ENCODE data around the gene ZGPAT. TPM values are rescaled to one million over a fixed set of nuclear protein-coding genes. Genes with fewer than 3 reads are reported as not detected.

The ZGPAT gene
- total RNA-seq, 1 experiment from 2014 or later, result 28.3 TPM

GRCh38 chr20:63690003-63690897 lies 17.6 kb upstream of the ZGPAT start:
- H3K9me3 ChIP-seq (ENCODE audit: low read depth, low read length, poor library complexity, severe bottlenecking), result no peaks in the 10 kb centered on the region
- DNase-seq (ENCODE audit: low spot score), result no peak
- no peaks in the 10 kb centered on the region for H3K27me3 ChIP-seq (replicated peaks; ENCODE audit: insufficient read depth, low read depth, low read length, poor library complexity)
- TF ChIP-seq EZH2 (IDR thresholded peaks at IDR 0.05; ENCODE audit: borderline replicate concordance, low read depth, low read length, poor library complexity, severe bottlenecking) (no peak), CTCF (conservative IDR thresholded peaks at IDR 0.05; ENCODE audit: low read depth, low read length) (no peak)
- H3K27ac ChIP-seq (ENCODE audit: low read depth, low read length, poor library complexity, severe bottlenecking), result no peak overlapping the region
- no peaks in the 10 kb centered on the region for H3K4me1 ChIP-seq (ENCODE audit: insufficient read depth, low read length, poor library complexity, severe bottlenecking)
- no peak overlapping the region for H3K4me3 ChIP-seq (ENCODE audit: low read depth, low read length, poor library complexity, severe bottlenecking)
- H3K36me3 ChIP-seq (ENCODE audit: insufficient read depth, low read length, poor library complexity, severe bottlenecking), result peaks cover 10% of the 10 kb centered on the region
- BruUV-seq (replicated peaks), result no TSS peak
- ChIA-PET CTCF (no interaction called here), POLR2A (ENCODE audit: low non-redundant PET) (no interaction called here)
- intact Hi-C loops (cut with micrococcal nuclease; ENCODE audit: unreplicated experiment), result no loop called here

GRCh38 chr20:63690898-63691710 lies 16.7 kb upstream of the ZGPAT start:
- Histone ChIP-seq H3K4me1 (ENCODE audit: insufficient read depth, low read length, poor library complexity, severe bottlenecking) (no peaks in the 10 kb centered on the region), H3K27me3 (replicated peaks; ENCODE audit: insufficient read depth, low read depth, low read length, poor library complexity) (no peaks in the 10 kb centered on the region), H3K4me3 (ENCODE audit: low read depth, low read length, poor library complexity, severe bottlenecking) (no peak overlapping the region), H3K9me3 (ENCODE audit: low read depth, low read length, poor library complexity, severe bottlenecking) (no peaks in the 10 kb centered on the region), H3K36me3 (ENCODE audit: insufficient read depth, low read length, poor library complexity, severe bottlenecking) (peaks cover 10% of the 10 kb centered on the region), H3K27ac (ENCODE audit: low read depth, low read length, poor library complexity, severe bottlenecking) (no peak overlapping the region)
- no TSS peak for BruUV-seq (replicated peaks)
- DNase-seq (ENCODE audit: low spot score), result no peak
- CTCF ChIA-PET, result no interaction called here
- intact Hi-C loops (cut with micrococcal nuclease; ENCODE audit: unreplicated experiment), result no loop called here
- POLR2A ChIA-PET (ENCODE audit: low non-redundant PET), result no interaction called here
- TF ChIP-seq CTCF (conservative IDR thresholded peaks at IDR 0.05; ENCODE audit: low read depth, low read length) (no peak), EZH2 (IDR thresholded peaks at IDR 0.05; ENCODE audit: borderline replicate concordance, low read depth, low read length, poor library complexity, severe bottlenecking) (no peak)

GRCh38 chr20:63691711-63692435 lies 16.0 kb upstream of the ZGPAT start:
- ChIA-PET CTCF (no interaction called here), POLR2A (ENCODE audit: low non-redundant PET) (no interaction called here)
- BruUV-seq (replicated peaks), result no TSS peak

More at GRCh38 chr20:63691711-63692435, 16.0 kb upstream of the ZGPAT start:
- peaks cover 10% of the 10 kb centered on the region for H3K36me3 ChIP-seq (ENCODE audit: insufficient read depth, low read length, poor library complexity, severe bottlenecking)
- no peak overlapping the region for H3K4me3 ChIP-seq (ENCODE audit: low read depth, low read length, poor library complexity, severe bottlenecking)
- intact Hi-C loops (cut with micrococcal nuclease; ENCODE audit: unreplicated experiment), result no loop called here
- H3K4me1 ChIP-seq (ENCODE audit: insufficient read depth, low read length, poor library complexity, severe bottlenecking), result no peaks in the 10 kb centered on the region
- no peaks in the 10 kb centered on the region for H3K27me3 ChIP-seq (replicated peaks; ENCODE audit: insufficient read depth, low read depth, low read length, poor library complexity)
- no peaks in the 10 kb centered on the region for H3K9me3 ChIP-seq (ENCODE audit: low read depth, low read length, poor library complexity, severe bottlenecking)
- TF ChIP-seq EZH2 (IDR thresholded peaks at IDR 0.05; ENCODE audit: borderline replicate concordance, low read depth, low read length, poor library complexity, severe bottlenecking) (no peak), CTCF (conservative IDR thresholded peaks at IDR 0.05; ENCODE audit: low read depth, low read length) (no peak)
- no peak overlapping the region for H3K27ac ChIP-seq (ENCODE audit: low read depth, low read length, poor library complexity, severe bottlenecking)
- no peak for DNase-seq (ENCODE audit: low spot score)
